HG03442 (cell line): ENCODE results near the gene IFNB1.

Experiments used
- ATAC-seq: cut with Tn5 transposase; IDR thresholded peaks from one replicate; pipeline ENCODE4 v1.9.1; 2021; ENCODE audit warnings: mild to moderate bottlenecking, moderate library complexity; ENCODE audit not compliant: unreplicated experiment

IFNB1 gene

DNA sequence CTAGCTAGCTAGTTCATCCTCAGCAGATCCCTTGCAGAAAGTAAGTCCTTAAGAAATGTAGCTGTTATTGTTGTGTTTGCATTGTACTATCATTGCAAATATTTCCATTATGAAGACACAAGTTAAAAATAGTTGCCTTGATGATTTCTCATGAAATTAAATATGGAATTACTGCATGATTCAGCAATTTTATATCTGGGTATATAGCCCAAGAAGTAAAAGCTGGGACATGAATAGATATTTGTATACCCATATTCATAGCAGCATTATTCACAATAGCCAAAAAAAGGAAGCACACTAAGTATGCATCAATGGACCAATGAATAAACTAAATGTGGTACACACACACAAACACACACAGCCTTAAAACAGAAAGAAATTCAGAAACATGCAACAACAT, 6.8 kb downstream of the IFNB1 start:
- ATAC-seq: no peak

DNA sequence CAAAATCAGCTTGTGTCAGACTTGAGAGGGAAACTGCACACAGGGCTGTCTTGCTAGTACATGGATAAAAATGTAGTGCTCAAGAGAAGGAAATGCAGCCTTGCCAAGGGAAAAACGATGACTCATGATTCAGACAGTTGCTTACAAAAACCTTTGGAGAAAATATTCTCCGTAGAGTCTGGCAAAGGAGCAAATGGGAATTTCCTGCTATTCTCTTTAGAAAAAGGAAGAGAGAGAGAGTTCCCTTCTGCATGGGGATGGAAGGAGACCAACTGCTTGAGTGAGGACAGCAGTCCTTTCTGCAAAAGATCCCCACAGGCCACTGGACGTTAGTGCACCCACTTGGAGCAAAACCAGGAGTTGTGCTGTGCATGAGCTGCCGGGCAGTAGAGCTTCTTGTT, 7.6 kb downstream of the IFNB1 start:
- no peak for ATAC-seq

DNA sequence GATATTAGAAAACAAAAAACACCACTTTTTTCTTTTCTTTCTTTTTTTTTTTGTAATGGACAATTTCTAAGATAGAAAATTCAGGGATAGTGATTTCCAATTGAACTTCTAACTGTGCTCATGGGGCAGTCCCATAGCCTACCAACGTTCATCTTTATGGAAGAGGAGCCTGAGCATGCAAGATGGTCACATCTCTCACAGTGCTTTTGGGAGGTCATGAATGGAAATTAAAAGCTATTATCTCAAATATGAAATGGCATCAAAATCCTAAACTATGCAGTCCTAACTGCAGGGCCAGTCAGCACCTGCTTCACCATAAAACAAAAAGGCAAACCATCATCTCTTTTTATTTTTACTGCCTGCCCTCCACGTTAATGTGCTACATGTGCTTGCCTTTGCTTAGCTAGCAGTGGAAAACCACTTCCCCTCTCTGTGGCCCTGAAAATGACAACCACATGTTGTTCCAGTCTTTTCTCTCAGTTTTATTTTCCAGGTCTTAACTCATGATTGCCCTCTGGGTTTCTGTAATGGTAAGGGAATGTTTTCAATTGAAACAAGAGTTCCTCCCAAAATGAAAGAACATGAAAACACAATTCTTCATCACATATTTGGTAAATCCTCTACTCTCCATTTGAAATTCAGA, 16.7 kb downstream of the IFNB1 start:
- peak; percentile 61 for ATAC-seq

DNA sequence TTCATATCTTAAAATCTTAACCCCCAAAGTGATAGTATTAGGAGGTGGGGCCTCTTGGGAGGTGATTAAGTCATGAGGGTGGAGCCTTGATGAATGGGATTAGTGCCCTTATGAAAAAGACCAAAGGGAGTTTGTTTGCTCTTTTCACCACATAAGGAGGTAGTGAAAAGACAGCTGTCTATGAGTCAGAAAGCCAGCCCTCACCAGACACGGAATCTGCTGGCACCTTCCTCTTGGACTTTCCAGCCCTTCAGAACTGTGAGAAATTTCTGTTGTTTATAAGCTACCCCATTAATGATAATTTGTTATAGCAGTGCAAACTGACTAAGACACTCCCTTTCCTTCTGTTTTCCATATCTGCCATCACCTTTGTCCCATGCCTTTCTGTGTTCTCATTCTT, 20.8 kb downstream of the IFNB1 start:
- no peak for ATAC-seq

DNA sequence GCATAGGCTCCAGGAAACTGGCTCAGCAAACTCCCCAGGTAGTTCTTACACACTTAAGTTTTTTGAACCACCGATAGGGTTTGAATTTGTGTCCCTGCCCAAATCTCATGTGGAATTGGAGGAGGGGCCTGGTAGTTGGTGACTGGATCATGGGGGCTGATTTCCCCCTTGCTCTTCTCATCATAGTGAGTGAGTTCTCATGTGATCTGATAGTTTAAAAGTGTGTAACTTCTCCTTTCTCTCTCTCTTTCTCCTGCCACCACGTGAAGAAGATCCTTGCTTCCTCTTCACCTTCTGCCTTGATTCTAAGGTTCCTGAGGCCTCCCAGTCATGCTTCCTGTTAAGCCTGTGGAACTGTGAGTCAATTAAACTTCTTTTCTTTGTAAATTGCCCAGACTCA, 23.9 kb downstream of the IFNB1 start:
- no peak for ATAC-seq

DNA sequence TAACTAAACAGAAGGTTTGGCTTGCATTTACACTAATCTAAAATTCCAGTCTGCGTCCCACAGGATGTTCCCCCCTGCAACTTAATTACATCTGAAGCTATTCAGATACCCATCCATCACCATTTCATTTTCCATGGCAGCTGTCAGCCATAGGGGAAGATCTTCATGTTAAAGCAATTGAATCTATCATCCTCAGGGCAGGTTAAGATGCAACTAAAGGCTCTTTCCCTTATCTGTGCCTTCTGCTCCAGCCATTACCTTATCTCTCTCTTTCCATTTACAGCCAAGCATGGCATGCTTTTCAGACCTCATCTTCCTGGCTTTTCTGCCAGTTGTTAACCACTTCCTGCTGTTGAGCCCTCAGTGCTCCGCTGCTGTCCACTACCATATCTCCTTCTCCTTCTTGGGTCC, 30.5 kb downstream of the IFNB1 start:
- ATAC-seq: no peak

DNA sequence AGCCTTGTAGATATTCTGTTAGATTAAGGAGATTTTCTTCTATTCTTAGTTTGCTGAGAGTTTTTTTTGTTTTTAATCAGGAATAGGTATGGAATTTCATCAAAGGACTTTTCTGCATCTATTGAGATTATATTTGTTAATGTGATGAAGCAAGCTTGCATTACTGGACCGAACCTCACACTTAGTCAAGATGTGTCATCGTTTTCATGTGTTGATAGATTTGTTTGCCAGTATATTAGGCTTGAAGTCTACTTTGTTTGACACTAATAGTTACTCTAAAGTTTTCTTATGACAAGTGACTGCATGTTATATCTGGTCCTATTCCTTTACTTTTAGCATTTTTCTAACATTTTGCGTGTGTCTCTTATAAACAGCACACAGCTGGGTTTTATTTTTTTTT, 33.9 kb downstream of the IFNB1 start:
- ATAC-seq: no peak

DNA sequence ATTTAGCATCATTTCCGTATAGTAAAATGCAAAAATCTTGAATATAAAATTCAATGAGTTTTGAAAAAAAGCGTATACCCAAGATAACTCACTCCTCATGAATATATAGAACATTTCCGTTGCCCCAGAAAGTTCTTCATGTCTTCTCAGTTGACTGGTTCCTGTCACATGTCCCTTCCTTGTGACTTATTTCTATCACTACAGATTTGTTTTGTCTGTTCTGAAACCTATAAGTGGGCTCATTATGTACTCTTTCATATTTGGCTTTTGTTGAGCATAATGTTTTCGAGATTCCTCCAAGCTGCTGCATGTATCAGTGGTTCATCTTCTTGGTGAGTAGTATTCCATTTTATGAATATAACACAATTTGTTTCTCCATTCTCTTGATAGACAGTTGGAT, 35.3 kb downstream of the IFNB1 start:
- ATAC-seq: no peak

DNA sequence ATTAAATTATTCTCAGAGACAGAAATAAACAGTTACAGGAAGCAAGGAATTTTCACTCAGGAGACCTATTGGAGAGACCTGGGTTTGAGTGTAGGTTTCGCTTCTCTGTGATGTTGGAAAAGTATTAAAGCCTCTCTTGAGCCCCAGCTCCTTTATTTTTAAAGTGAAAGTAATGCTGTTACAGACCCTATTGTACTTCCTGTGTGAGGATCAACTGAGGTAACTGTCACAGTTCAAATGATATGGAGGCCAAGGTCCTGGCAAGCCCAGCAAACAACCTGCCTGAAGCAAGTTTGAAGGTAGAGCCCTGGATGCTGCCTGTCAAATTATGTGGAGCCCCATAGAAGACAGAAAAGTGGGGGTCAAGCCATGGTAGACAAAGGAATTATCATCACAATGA, 38.4 kb downstream of the IFNB1 start:
- ATAC-seq: no peak

DNA sequence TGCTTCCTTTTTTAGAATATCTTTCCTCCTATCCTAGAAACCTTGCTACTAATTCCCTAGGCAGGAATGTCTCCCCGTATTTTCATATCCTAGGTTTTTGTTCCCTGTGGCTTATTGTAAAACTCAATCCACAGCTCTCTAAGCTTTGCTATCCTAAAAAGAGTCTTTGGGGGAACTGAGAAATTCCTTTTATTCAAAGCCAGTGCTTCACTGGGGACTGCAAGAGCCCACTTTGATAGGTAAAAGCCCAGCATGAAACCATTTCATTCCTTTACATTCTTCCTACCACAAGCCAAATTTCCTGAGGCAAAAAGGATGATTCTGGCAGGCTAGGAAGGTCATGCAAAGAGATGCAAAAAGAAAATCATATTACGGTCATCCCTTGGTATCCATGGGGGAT, 40.5 kb downstream of the IFNB1 start:
- no peak for ATAC-seq

DNA sequence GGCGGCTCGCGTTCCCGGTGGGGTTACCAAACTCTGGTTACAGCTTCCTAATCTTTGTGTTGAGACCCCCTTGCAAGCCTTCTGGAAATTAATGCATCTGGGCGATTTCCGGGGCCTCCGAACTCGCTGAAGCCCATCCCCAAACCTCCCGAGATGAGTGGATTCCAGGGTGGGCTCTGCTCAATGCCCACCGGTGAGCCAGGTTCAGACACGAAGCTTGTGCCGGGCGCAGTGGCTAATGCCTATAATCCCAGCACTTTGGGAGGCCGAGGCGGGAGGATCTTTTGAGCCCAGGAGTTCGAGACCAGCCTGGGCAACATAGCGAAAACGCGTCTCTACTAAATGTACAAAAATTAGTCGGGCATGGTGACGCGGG, 45.9 kb downstream of the IFNB1 start:
- no peak for ATAC-seq

DNA sequence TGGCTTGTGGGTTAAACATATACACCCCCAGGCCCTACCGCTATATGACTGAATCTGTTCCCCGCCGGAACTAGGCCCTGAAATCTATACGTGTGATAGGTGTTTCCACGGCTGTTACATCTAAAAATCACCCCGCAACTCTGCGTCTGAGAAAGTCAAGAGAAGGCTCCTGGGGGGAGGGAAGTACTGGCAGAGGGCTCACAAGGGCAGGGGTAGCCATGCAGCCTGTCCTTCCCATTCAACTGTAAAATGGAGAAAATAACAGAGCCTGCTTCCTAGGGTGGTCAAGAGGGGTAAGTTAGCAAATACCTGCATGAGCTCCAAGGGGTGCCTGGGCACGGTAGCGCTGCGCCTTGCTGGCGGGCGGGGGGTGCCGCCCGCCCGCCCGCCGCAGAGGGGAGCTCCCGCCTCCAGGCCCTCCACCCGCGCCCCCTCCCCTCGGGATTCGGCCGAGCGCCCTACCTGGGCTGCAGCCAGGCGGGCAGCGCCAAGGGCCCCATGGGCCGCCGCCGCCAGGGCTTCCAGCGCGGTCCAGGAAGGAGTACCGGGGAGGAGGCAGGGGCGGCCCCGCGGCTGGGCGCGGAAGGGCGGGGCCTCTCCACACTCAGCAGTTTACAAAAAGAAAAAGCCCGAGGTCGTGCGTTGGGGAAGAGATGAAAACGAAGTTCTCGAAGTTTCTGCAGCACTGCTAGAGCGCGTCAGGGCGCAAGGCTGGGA, 46.5 kb downstream of the IFNB1 start, which contains the start of gene HACD4:
Gene HACD4 (minus strand): TSS at position 550 of the 717 bp plus-strand sequence. CDS start 50 bp downstream, at position 500.
- ATAC-seq: peak; percentile 78

DNA sequence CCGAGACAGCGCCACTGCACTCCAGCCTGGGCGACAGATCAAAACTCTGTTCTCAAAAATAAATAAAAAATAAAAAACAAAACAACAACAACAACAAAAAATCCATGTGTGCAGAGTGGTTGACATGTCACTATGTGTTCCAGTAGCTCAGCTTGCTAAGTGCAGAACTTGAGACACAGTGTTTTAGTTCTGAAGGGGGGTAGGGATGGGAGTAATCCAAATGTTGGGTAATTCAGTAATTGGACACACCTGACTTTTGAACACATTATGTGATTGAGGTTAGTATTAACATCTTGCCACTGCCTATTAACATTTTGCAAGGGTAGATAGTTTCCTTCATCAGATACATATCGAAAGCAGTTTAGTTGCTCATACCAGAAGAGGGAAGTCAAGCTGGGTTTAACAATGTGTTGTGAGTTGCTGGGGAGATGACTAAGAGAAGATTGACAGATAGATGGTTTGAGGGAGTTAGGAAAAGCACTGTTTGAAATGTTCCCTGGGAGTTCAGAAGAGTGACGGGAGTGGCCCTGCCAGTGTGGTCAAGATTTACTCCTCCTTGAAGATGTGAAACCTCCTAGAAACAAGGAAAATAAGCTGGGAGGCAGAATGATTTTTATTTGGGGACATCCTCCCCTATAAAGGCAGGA, 47.2 kb downstream of the IFNB1 start:
- peak; percentile 80 for ATAC-seq

DNA sequence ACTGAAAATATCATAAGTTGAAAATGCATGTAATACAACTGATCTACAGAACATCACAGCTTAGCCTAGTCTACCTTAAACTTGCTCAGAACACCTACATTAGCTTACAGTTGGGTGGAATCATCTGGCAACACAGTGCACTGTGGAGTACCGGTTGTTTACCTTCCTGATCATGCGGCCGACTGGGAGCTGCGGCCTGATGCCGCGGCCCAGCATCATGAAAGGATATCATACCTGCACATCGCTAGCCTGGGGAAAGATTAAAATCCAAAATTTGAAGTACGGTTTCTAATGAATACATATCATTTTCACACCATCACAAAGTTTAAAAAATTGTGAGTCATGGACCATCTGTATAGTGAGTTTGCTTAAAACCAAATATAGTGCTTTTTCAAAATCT, 48.1 kb downstream of the IFNB1 start:
- no peak for ATAC-seq

DNA sequence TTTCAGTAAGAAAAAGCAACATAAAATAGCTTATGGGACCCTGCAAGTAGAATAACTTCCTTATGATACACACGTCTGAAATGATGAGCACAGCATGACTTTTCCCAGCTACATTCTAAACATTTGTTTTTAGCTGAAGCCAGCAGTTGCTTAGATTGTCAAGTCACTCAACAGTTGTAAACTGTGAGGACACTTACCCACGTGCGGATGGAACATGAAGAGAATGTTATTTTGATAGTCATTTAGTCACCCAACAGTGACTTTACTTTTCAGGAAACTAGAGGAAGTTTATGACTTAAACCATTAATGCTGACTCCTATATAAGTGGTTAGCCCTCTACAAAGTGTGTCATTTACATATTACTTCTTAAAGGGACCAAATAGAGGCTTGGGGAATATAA, 49.3 kb downstream of the IFNB1 start:
- no peak for ATAC-seq

DNA sequence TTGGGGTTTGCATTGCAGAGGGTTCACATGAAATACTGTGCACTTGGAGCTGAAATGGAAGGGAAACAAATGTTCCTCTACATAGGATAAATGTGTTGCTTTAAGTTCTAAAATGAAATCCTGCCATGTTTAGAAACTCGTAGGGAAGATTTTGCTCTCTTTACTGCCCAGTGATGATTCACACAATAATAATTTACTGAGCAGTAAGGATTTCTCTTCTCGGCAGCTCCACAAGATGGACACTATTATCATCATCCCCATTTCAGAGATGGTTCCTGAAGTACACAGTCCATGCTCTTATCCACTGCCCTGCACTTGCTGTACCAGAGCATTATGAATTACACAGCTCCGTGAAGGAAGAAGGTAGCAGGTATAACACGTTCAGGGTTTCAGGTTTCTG, 50.4 kb downstream of the IFNB1 start:
- ATAC-seq: no peak
